GM03348 (cell line): ENCODE data around the gene GOLGA6A.
"Not testable (repeated sequence)": the region's sequence is repeated elsewhere in the genome, so short reads cannot be mapped to it uniquely, and the experiment has no call there.

Source experiments
- DNase-seq: peaks from one replicate; pipeline ENCODE4 v3.0.0; 2012; ENCODE audit warnings: low spot score

Gene GOLGA6A

DNA sequence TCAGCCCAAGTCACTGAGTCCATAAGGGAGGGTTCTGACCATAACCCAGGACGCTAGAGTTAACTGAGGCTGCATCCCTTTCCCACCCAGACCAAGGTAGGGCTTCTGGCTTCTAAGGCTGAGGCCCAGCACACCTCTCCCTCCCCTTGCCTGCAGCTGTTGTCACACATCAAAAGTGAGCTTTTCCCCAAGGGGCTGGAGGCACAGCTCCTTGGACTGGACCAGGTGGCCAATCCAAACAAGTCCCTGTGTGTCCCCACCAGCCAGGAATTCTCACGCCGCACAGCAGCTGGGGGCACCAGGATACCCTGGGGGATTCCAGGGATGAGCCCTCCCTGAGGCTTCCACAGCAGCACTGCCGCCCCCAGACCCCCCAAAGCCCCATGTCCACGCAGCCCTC lies 25.8 kb upstream of the GOLGA6A start:
- no peak for DNase-seq

DNA sequence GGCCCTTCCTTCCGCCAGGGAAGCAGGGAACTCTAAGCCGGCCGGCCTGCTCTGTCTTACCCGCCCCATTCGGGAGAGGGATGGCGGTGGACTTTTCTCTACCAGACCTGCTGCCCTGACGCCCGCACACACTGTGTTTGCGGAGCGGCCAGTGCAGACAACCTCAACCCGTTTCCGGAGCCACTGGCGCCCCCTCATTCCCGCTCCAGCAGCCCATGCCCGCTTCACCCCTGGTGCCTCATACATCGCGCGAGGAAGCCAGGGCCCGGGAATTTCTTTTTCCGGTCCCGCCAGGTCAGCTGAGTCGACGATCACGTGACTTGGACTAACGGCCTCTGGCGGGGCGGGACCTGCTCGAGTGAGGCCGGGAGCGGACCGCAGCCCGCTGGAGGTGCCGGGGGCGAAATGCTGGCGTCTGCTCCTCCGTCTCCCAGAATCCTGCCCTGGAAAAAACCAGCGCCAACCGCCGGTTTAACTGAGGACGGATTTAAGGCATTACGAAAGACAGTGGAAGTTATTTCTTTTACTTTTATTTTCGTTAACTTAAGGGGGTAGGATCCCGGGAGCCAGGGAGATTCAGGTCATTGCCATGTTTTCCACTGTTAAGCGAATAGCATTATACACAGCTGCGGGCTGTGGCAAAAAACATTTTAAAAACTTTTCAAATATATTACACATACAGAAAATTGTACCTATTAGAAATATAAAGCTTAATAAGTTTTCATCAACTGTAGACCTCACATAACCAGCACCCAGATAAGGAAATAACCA lies 17.8 kb upstream of the GOLGA6A start:
- DNase-seq, result peak; percentile 91

DNA sequence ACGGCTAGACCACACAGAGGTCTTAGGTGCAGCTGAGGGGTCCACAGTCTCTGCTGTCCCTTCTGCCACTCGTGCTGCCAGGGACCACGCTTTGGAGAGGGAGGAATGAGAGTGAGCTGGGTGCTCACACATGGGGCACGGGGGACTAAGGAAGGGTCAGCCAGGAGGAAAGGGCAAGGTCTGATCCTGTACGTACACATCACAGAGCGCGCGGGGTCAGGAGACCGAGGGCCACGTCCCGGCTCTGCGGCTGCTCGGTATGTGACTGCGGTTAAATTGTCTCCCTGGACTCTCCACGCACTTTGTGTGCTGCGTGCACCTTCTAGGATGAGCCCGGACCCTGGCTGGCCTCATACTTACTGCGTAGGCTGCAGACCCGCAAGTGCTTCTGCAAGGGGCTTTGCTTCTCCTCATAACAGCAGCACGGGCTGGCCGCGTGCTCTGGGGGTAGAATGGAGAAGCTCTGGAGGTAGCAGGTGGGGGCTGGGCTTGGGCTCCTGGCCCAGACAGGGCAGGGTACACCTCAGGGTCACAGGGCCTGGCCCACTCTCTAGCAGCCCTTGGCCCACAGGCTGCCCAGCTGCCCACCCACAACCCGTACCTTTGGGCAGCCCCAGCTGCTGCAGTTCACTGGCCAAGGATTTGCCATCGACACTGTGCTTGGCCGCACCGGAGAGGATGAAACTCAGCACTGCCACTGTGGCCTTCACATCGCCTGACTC lies 14.6 kb upstream of the GOLGA6A start:
- DNase-seq, result not testable (repeated sequence)

DNA sequence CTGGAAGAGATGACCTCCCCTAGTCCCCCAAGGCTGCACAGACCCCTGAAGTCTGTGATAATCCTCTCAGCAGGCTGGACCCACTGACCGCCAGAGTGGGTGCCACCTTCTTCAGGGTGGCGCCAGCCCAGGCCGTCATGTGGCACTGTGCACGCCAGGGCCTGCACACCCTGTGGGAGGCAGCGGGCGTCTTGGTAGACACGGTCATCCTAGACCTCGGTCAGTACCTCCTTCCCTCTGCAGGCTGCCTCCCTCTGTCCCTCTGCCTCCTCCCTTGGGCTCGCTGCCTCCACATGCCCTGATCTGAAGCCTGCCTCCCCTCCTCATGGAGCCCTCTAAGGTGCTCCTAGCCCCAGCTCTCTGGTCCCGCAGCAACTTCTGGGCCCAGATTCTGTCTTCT lies 13.3 kb upstream of the GOLGA6A start:
- not testable (repeated sequence) for DNase-seq

DNA sequence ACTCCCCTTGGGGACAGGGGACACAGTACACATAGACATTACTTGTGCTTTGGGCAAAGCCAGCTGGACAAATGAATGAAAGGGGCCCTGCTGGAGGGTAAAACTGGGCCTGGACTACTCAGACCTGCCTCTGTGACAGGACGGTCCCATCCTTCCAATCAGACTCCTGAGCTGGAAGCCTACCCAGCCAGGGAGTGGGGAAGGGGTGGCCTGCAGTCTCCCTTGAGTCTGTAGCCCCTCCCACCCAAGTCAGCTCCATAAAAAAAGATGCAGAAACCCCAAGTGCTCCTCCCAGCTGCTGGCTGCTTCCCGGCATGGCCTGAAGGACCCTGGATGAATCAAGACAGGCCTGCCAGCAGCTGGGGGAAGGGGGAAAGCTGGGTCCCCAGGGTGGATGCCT lies 12.2 kb upstream of the GOLGA6A start:
- not testable (repeated sequence) for DNase-seq

DNA sequence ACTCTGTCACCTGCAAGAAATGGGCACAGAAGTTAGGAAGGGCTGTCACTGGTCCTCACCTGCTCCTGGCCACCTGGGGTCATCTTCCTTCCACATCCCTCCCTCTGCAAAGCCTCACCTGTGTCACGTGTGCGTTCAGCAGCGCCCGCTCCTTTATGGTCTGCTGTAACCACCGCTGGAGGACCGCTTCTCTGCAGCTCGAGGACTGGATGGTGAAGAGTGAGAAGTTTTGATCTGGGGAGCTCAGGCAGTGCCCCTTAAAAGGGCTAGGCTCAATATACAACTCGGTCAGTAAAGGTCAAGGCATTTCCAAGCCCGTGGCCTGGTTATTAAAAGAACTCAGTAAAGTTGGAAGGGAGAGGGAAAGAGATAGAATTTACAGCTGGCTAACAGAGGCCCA lies 6.6 kb downstream of the GOLGA6A start:
- not testable (repeated sequence) for DNase-seq

DNA sequence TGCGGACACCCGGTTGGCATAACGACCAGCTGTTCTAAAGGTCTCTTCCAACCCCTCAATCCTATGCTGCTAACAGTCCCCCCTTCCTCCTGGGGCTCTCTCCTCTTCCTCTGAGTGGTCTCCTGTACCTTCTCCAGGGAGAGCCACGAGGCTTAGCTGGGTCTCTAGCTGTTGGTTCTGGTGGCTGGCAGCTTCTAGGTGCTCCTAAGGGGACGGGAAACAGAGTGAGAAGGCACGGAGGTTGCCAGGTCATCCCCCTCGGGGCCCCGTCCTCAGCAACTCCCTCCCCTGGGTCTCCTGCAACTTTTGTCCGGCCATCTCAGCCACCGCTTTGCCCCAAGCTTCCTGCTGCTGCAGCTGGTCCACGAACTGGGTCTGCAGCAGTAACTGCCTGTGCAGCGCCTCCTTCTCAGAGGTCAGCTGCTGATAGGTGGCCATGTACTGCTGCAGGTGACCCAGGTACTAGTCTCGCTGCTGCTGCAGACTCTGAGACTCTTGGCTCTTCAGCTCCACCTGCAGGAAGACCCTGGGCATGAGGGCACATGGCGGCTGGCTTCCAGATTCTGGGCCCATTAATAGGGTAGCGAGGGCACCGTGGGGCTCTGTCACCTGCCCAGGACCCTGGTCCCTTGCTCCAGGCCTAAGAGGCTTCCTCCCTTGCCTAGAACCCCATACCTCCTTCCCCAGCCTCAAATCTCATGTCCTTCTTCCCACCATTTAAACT lies 9.6 kb downstream of the GOLGA6A start:
- DNase-seq, result not testable (repeated sequence)

DNA sequence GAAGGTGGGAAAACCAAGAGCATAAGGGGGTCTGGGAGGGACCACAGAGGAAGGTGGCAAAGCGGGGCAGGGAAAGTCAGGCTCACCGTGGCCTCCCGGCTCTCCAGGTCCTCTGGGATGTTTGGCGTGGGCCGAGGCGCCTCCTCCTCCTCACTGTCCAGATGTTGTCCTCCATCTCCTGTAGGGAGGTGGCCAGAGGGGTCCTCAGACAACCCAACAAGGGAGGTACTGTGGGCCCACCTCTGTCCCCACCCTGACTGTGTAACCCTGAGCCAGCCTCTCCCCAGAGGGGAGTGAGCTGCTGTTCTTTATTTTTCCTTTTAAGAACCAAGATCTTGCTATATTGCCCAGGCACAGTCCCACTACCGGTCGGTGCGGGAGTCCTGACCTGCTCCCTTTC lies 10.2 kb downstream of the GOLGA6A start:
- not testable (repeated sequence) for DNase-seq

DNA sequence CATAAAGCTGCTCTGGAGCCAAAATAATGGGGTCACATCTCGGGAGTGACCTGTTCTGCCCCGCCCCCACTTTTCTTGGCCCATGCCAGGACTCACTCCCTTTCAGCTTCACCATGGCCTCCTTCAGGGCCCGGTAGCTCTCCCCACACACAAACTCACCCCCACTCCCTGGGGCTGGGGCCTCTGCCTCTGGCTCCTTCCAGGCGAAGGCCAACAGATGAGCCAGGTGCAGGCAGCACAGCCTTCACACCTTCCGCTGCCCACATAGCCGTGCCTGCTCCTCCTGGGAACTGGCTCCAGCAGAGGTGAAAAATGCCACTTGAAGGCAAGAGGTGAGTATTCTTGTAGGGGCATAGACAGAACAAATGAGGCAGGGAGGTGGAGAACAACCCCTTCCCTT lies 10.7 kb downstream of the GOLGA6A start:
- DNase-seq, result not testable (repeated sequence)

DNA sequence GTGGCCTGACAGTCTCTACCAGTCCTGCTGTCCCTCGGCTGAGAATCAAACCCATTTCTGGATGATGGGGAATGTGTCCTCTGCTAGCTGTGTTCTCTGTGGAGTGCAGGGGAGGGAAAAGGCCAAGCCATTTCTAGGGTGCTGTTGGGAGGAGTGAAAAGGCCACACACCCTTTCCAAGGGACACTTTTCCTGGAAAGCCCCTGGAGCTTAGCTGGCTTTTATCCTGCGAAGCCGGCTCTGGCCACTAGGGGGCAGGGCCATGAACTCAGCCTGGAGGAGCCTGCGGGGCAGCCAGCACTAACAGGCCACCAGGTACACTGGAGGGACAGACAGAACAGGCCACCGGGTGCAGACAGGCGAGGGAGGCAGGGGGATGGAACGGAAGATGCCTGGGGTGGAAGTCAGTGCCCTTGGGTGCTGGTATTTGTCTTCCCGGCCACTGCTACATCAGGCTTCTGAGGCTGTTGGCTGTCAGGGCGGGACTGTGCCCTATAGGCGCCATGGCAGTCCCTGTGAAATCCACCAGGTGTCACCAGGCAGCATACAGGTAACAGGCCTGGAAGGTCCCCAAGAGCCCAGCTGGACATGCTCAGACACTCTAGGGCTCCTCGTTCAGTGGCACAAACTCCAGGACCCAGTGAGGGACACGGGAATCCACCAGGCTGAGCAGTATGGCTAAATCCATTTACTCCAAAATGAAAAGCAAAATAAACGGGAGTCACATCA lies 16.5 kb downstream of the GOLGA6A start:
- DNase-seq, result not testable (repeated sequence)

DNA sequence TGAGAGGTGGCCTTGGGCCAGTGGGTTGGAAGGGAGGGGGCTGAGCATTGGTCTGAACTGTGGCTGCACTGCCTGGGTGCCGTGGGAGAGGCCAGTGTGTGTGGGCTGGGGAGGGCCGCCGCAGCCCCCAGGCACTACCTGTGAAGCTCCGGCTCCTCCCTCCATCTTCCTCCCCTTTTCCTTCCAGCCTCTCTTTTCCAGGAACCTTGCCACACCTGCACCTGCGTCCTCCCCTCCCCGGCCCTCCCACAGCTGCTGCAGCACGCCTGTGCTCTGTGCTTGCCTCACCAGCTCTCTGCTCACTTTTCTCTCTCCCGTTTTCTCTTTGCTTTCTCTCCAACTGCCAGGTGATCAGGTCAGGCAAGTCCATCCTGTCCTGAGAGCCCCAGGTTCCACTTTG lies 17.5 kb downstream of the GOLGA6A start:
- not testable (repeated sequence) for DNase-seq

DNA sequence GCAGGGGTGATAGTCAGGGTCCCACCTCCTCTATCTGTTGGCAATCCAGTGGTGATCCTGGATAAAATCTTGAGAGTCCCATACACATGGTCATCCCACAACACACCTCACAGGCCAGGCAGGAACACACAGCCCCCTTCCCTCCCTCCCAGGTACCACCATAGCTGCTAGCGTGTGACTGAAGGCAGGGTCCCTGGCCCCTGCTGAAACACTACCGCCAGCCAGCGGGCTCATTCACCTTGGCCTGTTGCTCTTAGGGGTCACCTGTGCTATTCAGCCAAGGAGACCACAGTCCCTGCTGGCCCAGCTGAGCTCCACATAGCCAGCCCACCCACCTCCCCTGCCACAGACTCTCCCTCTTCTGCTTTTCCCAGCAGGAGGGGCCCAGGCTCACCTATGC lies 18.2 kb downstream of the GOLGA6A start:
- DNase-seq, result not testable (repeated sequence)

DNA sequence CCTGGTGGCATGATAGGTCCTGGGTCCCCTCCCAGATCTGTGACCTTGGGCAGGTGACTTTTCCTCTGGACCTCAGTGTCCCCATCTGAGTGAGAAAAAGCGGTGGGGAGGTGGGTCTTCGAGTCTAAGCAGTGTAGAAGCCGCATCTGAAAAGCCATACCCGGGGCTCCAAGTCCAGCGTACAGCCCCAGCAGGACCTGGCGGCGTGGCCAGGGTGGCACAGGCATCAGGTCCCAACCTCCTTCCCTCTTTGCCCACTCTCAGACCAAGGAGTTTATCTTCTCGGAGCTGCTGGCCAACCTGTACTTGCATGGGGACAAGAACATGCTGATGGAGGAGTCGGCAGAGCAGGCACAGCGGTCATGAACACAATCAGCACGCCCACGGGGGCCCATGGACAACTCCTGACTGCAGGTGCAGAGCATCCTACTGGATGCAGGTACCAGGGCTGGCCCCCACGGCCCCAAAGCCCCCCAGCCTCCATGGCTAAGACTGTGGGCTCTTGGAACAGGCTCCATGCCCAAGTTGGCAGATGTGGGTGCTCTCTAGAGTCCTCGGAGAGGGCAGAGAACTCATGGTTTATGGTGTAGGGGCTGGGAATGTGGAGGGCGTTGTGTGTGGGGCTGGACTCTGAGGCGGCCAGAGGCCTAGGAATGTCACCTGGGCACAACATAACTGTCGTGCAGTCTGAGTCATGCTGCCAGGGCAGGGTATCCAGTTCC lies 18.8 kb downstream of the GOLGA6A start:
- not testable (repeated sequence) for DNase-seq

DNA sequence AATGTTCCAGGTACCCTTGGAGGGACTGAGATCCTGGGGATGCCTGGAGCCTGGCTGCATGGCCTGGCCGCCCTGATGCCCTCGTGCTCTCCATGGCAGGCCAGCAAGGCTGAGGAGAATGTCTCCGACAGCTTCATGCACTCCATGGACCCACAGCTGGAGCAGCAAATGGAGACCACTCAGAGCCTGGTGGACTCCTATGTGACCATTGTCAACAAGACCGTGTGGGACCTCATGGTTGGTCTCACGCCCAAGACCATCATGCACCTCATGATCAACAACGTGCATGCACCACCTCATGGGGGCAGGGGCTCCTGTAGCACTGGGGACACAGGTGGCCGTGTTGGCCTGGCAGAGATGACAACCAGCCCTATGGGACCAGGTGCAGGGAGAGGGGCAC lies 19.7 kb downstream of the GOLGA6A start:
- no peak for DNase-seq

DNA sequence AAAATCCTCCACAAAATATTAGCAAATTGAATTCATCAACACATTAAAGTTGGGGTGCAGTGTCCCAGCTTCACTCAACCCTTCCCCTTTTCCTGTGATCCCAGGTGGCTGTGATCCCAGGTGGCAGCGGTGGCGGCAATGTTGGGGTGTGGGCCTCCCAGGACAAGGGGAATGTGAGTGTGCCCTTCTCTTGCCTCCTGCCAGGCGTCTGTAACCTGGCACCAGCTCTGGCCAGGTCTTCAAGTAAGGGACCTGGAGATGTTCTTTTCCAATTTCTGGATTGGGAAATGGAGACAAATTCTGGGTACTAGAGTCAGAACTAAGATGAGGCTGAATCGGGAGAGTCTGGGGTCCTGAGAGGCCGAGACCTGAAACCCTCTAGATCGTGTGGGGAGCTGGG lies 20.1 kb downstream of the GOLGA6A start:
- no peak for DNase-seq

DNA sequence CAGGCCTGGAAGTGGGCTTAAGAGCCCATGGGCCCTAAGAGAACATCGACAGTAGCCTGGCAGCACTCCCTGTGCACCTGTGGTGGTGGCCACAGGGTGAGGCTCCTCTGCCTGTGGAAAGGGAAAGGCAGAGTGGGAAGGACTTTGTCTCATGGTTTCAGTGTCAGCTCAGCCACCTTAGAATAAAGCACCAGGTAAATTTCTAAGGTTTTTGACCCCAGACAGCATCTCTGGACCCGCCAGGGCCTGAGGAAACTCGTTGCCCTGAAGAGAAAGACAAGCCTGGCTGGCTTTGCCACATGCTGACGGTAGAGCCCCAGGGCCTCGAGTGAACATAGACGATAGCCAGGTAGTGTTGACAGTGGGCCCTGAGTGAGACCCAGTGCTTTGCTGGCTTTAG lies 22.1 kb downstream of the GOLGA6A start:
- no peak for DNase-seq

DNA sequence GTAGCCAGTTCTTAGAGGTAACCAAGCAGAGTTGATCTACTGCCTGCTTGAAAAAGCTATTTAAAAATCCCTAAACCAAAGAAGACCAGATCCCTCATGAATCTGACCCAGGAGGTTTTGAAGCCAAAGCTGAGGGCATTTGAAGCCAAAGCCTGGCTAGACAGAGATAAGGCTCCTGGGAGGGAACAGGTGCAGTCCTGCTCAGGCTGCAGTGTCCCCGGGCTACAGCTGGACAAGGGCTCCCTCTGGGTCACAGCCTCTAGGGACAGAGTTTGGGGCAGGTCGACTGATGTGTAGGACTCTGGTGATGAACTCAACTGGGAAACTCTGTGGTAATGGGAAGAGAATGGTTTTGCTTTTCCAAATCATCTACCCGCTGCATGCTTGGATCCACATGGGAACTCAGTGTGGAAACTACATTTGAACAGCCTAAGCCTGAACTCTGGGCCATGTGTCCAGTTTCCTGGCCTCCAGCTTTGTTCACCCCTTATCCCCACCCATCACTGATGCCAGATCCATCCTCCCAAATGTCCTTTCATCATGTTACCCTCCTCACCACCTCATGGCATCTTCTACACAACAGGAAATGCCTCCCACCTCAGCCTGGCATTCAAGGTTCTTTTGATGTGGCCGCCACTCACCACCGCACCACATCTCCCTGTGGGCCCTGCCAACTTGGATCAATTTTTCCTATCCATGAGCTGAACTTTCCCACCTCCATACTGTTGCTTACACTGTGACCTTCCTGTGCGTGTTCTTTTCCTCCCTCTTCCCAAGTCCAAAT lies 23.1 kb downstream of the GOLGA6A start:
- DNase-seq, result not testable (repeated sequence)

DNA sequence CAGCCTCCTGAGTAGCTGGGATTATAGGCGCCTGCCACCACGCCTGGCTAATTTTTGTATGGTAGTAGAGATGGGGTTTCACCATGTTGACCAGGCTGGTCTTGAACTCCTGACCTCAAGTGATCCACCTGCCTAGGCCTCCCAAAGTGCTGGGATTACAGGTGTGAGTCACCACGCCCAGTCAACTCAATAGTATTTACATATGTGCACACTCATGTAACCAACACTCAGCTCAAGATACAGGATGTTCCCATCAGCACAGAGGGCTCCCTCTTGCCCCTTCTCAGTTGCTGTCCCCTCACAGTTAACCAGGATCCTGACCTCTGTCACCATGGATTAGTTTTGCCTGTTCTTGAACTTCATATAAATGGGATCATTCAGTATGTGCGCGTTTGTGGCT lies 26.0 kb downstream of the GOLGA6A start:
- not testable (repeated sequence) for DNase-seq

DNA sequence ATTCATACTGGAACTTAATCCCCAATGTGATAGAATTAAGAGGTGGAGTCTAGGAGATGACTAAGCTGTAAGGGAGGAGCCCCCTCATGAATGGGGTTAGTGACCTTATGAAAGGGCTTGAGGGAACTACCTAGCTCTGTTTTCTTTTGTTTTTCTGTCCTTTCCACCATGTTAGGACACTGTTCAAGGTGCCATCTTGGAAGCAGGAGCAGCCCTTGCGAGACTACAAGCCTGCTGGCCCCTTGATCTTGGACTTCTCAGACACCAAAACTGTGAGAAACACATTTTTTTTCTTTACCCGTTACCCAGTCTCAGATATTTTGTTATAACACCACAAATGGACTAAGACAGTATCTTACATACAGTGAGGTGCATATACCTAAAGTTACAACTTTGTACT lies 26.5 kb downstream of the GOLGA6A start:
- DNase-seq, result no peak

DNA sequence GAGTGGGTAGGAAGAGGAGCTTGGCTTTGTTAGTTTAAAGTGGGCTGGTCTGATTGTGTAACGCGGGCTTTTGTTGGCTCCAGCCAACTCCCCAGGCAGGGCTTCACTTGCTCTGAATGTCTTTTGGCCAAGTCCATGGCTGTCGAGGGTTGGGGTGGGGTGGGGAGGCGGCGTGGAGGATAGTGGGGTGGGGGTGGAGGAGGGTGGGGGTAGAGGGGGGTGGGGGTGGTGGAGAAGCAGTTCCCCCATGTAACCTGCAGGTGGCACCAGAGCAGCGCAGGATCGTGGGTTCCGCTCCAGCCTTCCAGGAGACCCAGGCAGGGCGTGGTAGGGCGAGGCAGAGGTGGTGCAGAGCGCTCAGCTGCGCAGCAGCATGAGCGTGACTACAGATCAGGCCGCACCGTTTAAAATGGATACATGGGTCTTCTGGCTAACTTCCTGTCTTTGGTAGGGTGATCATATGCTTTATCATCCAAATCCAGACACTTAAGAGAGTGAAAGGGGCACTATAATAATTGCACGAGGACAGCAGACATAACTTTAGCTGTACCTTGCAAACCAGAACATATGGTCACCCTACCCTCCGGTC lies 28.3 kb downstream of the GOLGA6A start:
- peak; percentile 95 for DNase-seq
